Lower leg skin (tissue), 4 donors: ENCODE measurements around the gene MELK. TPM values are rescaled to one million over a fixed set of nuclear protein-coding genes. Genes with fewer than 3 reads are reported as not detected.

Experiments
- DNase-seq, 2 donors: peaks; one replicate each; pipeline ENCODE4 v3.0.0-alpha.2; 2019; ENCODE audit warnings: low spot score in 2 of 2
- H3K4me3 ChIP-seq: fragments of 200-600 bp; sonication (generic); 2 replicates; pipeline ENCODE4 v1.5.1; 2017; ENCODE audit warnings: mild to moderate bottlenecking, low read depth; ENCODE audit not compliant: poor library complexity, severe bottlenecking
- POLR2A ChIP-seq, 2 donors: fragments of 450-650 bp; IDR thresholded peaks; one replicate each; pipeline ENCODE4 v1.6.1; 2016 to 2017; ENCODE audit warnings: antibody characterized with exemption in 2 of 2, mild to moderate bottlenecking in 1 of 2, moderate library complexity in 1 of 2
- WGBS, 2 donors: methylation state at CpG; one replicate each; pipeline ENCODE4 v1.1.5; 2018; 5-methylcytosine and 5-hydroxymethylcytosine counted together
- intact Hi-C: fragments of 100-400 bp; cut with DNase I; formaldehyde crosslinking; loops from one replicate; pipeline ENCODE4 v1.15.0; 2023; ENCODE audit warnings: low total_unique reads
- total RNA-seq, 4 donors: library from RNA; depleted of rRNA; stranded (reverse); fragments of >200 nt; gene quantifications; one replicate each; pipeline ENCODE4 v1.1.0, GENCODE V29; 2016
- TF ChIP-seq, protein P1 (sequence below), 3 donors: fragments of 450-650 bp; IDR thresholded peaks; one replicate each; pipeline ENCODE4 v1.5.1; 2016; ENCODE audit warnings: antibody characterized with exemption in 3 of 3, mild to moderate bottlenecking in 3 of 3, moderate library complexity in 2 of 3

Gene MELK
- total RNA-seq, 4 donors from 2014 or later = 0.47 to 3.2 (median 2.2) TPM

DNA sequence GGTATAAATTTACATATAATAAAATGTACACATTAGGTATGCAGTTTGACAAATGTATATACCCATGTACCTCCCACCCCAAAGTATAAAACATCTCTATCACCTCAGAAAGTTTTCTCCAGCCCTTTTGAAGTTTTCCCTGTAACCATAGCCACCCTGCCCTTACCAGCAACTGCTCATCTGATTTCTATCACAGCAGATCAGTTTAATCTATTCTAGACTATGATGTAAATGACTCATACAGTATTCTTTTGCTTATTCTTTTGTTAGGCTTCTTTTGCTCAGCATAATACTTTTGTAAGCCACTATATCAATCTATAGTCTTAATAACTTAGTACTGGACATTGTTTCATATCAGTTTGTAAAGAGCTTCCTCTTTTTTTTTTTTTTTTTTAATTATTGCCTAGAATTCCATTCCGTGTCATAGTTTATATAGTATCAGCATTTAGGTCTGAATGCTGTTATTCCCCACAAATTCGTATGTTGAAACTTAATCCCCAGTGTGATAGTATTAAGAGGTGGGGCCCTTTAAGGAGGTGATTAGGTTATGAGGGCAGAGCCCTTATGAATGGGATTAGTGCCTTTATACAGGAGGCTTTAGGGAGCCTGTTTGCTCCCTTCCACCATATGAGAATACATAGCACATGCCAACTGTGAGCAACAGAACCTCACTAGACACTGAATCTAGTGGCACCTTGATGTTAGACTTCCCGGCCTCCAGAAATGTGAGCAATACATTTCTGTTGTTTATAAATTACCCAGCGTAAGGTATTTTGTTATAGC lies 20.3 kb downstream of the MELK start:
- no peak for DNase-seq
- WGBS, 2 donors = 93 to 95% methylated on average over 4 of the region's 4 CpGs
- no peak overlapping the region for H3K4me3 ChIP-seq
- TF ChIP-seq POLR2A (IDR thresholded peaks at IDR 0.05) = no peak
- TF ChIP-seq, protein P1, sequence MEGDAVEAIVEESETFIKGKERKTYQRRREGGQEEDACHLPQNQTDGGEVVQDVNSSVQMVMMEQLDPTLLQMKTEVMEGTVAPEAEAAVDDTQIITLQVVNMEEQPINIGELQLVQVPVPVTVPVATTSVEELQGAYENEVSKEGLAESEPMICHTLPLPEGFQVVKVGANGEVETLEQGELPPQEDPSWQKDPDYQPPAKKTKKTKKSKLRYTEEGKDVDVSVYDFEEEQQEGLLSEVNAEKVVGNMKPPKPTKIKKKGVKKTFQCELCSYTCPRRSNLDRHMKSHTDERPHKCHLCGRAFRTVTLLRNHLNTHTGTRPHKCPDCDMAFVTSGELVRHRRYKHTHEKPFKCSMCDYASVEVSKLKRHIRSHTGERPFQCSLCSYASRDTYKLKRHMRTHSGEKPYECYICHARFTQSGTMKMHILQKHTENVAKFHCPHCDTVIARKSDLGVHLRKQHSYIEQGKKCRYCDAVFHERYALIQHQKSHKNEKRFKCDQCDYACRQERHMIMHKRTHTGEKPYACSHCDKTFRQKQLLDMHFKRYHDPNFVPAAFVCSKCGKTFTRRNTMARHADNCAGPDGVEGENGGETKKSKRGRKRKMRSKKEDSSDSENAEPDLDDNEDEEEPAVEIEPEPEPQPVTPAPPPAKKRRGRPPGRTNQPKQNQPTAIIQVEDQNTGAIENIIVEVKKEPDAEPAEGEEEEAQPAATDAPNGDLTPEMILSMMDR (IDR thresholded peaks at IDR 0.05) = no peak
- intact Hi-C loops = no loop called here

DNA sequence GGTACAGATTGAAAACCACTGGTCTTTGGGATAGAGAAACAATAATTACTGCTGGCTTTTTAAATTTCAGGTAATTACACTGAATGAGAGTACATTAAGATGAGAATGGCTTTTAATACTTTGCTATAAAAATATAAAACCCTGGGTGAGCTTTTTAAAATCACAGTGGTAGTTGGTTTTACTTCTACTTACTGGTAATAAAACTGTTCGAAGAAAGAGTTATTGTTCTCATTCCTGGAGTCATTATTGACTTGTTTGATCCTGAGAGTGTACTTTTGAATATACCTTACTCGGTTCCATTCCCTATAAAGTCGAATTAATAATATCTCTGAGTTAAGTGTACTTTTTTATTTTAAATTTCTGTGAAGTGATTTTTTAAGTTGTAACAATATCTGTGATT lies 21.5 kb downstream of the MELK start:
- TF ChIP-seq POLR2A (IDR thresholded peaks at IDR 0.05) = no peak
- TF ChIP-seq, protein P1 (IDR thresholded peaks at IDR 0.05) = no peak
- DNase-seq = no peak
- intact Hi-C loops = no loop called here
- H3K4me3 ChIP-seq = no peak overlapping the region
- 85 to 94% methylated on average over 3 of the region's 3 CpGs for WGBS, 2 donors

DNA sequence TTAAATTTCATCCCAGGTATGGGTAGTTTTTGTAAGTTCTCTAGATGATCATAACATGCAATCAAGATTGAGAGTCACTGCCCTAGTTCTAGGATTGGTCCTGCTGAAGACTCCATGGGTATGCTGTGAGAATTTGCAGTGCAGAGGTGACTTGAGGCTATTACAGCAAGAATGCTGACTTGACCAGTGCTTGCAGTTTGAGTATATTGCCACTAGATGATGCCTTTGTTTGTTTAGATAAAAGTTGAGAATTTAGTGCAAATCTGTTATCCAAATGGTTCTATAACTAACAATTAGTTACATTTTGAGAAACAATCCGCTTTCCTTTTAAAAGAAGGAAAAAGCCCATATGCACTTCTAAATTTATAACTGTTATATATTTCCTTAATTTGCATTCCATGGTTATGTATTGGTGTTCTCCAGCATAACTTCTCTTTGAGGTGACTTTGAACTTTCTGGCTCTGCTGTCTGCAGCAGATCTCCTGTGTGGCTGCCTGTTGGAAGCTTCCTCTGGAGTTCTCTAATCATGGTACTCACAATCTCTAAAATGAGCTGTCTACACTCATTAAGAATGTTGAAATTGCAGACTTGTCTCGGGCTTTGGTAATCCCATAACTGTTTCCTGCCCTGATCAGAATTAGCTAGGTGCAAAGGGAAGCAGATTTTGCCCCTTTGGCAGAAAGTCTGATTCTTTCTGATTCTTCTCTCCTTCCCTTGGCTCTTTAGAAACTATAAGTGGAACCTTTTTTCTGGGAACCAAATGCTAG lies 24.9 kb downstream of the MELK start:
- intact Hi-C loops = no loop called here
- H3K4me3 ChIP-seq = no peak overlapping the region
- TF ChIP-seq, protein P1 (IDR thresholded peaks at IDR 0.05) = no peak
- no peak for TF ChIP-seq POLR2A (IDR thresholded peaks at IDR 0.05)
- no peak for DNase-seq
- WGBS, 2 donors = 71 to 76% methylated on average over 2 of the region's 2 CpGs

DNA sequence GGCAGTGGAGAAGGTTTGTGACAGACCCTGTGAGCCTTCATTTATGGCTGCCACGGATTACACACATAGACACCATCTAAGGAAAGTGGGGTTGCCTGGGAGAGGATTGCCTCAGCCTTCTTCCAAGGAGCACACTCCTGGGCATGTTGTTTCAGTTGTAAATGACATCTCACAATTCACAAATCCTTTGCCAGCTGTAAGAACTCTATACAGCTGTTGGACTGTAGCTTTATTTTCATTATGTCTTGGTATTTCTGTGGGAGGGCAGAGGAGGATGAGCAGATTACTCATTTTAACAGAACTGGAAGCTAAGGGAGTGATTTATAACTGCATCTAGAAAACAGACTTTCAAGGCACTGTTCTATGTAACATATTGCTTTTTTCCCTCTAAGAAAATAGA lies 25.6 kb downstream of the MELK start:
- no peak for DNase-seq
- no peak for TF ChIP-seq POLR2A (IDR thresholded peaks at IDR 0.05)
- TF ChIP-seq, protein P1 (IDR thresholded peaks at IDR 0.05) = no peak
- H3K4me3 ChIP-seq = no peak overlapping the region
- 72 to 86% methylated on average over 1 of the region's 1 CpG for WGBS, 2 donors
- intact Hi-C loops = no loop called here

DNA sequence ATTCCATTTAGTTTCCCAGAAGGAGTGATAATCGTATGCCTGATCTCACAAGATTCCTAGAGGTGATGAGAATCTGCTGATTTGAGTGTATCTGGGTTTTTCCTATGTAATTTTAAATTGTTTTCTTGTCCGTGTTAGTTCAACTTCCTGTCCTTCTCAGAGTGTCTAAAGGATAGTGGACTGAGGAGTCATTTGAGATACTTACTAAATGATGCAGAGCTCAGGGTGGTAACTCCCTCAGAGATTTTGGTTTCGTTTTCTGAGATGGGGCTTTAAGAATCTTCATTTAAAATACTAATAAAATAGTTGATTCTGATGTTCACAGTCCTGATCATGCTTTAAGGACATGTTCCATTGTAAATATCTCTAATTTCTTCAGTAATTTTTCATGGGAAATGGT lies 30.3 kb downstream of the MELK start:
- 77 to 81% methylated on average over 3 of the region's 3 CpGs for WGBS, 2 donors
- DNase-seq = no peak
- no peak for TF ChIP-seq POLR2A (IDR thresholded peaks at IDR 0.05)
- TF ChIP-seq, protein P1 (IDR thresholded peaks at IDR 0.05) = no peak
- intact Hi-C loops = no loop called here
- no peak overlapping the region for H3K4me3 ChIP-seq
